ENCODE data around the gene ARHGAP35.

GRCh38 chr19:46880431-46880830 is 19.6 kb downstream of the ARHGAP35 start:
- TF ChIP-seq CTCF (IDR thresholded peaks at IDR 0.05; ENCODE audit: insufficient read depth, low read depth, low read length) (no peak), EZH2 (IDR thresholded peaks at IDR 0.05; ENCODE audit: insufficient read depth, low read length) (no peak)

Data from astrocyte (in vitro differentiated cells and primary cell).